ENCODE data around the gene SELENOH.

Gene SELENOH

DNA sequence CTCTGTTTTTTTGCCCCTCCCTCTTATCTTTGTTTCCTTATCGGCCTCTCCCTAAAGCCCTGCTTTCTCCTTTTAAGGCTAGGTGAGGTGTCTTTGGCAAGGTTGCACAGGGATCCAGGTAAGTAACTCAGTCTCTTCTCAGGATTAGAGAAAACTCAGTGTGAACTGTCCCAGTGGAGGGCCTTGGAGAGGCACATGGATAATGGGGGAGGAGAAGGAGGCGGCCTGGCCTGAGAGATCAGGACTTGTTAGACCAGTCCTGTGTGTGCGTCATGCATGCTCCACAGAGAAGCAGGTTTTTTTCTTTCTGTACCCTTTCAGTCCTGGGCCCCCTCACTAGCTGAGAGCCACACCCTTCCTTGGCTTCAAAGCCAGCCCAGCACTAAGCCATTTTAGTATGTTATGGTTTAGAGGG, 40.2 kb downstream of the SELENOH start:
- no peak for DNase-seq (ENCODE audit: low read depth)

DNA sequence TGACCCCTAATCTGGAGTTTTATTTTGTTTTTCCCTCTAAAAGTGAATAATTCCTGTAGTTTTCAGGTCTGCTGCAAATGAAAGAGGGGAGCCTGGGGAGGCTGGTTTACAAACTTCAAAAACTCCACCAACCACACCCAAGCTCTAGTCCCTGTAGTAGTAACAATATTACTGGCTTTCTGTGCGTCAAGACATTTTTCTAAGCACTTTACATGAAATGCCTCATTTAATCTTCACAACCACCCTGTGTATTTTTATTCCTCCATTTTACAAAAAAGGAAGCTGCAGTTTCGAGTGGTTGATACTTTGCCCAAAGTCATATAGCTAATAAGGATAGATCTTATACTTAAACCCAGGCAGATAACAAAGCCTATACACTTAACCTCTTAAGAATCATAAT, 43.8 kb downstream of the SELENOH start:
- no peak for DNase-seq (ENCODE audit: low read depth)

DNA sequence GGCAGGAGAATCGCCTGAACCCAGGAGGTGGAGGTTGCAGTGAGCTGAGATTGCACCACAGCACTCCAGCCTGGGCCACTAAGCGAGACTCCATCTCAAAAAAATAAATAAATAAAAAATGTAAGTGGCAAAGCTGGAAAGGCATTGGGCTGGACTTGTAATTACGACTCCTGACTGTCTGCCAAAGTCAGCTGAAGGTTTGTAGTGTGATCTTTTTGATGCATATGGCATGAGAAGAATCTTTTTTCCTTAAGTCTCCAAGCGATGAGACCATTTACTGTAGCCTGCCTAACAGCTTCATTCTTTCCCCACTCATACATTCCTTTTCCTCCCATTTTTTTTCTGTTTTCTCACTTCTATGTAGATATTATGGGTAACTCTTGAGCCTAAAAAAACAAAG, 45.1 kb downstream of the SELENOH start:
- DNase-seq (ENCODE audit: low read depth) = no peak

DNA sequence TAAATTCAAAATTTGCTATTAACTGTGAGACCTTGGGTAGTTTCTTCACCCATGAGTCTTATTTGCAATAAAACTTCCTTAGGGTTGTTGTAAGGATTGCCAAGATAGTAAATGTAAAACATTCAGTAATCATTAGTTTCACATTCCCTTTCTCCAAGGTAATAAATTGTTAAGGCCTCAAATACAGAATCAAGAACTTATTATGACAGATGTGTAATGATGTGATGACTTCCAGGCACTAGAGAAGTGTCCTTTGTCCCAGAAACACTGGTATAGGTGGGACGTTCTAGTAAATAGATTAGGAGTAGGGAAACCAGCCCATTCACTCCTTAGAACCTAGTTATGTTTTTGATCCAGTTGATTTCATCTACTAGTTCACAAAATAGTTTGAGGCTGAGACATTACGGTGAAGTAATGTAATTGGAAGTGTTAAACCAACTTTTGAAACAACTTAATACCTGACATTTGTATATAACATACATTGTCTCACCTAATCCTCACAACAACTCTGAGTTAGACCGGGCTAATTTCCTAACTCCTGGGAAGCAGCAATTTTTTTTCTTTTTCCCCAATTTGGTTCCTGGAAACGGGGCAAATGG, 45.8 kb downstream of the SELENOH start:
- DNase-seq (ENCODE audit: low read depth) = no peak

DNA sequence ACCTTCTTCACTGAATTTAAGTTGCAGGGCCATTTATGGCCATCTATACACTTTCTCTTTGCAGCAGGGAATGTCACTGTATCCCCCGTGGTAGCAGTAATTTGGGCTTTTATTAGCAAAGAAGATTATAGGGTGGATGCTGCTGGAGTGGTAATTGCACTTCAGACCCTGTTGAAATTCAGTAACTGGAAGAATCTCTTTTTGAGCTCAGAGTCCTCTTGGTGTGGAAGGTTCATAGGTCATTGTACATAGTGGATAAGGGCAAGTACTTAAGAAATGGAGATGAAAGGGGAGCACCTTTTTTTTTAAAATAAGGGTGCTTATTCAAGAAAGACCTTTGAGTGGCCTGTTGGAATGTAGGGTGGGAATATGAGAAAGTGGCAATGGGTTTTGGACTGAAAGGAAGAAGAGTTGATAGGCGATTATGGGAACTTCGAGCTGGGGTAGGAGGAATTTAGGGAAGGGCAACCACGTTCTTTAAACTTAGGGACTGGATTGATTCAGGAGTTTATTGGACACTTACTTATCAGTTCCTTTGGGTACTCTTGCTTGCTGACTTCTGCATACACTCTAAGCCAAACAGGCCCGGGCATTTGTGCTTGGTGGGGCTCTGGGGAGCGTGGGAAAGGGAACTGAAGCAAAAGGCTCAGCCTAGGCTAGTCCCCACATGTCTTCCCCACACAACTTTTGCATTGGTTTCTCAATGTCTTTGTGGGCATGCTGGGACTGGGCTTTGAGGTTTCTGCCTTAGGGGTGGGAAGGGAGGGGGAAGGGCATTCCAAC, 46.8 kb downstream of the SELENOH start:
- DNase-seq (ENCODE audit: low read depth) = no peak

GRCh38 chr11:57788703-57789088, 47.4 kb downstream of the SELENOH start:
- DNase-seq (ENCODE audit: low read depth) = no peak

DNA sequence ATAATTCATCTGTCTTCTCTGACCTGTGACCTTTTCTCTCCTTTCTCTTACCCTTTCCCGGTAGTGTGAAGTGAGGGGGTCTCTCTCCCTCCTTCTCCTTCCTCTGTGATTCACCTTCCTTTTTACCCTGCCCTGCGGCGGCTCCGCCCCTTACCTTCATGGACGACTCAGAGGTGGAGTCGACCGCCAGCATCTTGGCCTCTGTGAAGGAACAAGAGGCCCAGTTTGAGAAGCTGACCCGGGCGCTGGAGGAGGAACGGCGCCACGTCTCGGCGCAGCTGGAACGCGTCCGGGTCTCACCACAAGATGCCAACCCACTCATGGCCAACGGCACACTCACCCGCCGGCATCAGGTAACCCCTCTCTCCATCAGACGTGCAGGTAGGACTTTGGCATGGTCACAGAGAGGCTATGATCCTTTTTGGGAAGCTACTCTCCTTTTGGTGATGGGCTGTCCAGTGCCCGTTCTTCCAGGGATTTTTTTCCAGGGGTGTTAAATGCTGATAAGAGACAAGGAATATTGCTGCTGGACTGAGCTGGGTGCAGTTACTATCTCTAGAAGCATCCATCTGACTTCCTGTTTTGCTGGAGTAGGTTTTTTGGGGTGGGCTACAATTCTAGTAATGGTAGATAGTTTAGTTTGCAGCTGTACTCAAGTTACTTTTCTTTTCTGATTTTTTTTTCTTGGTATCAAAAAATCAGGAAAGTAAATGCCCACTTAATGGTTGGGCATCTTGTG, 50.2 kb downstream of the SELENOH start:
- DNase-seq (ENCODE audit: low read depth) = no peak

DNA sequence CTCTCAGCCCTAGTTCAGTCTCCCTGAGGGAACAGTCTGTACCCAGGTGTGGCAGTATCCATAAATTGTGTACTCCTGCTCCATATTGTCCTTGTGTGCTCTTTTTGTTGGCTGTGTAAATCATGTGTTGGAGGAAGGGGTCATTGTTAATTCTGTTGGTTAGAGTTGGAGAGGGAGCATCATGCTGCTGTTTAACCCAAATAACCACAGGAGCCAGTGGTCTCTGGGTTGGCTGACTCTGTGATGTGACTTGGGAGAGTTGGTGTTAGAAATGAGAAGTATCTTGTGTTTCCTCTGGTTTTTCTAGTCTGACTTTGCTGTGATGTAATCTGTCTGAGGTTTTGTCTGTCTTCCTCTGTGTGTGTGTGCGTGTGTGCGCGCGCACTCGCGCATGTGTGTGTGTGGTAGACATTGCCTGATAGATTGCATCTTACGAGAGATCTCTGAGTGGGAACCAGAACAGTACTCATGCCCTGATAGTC, 50.8 kb downstream of the SELENOH start:
- DNase-seq (ENCODE audit: low read depth) = no peak

DNA sequence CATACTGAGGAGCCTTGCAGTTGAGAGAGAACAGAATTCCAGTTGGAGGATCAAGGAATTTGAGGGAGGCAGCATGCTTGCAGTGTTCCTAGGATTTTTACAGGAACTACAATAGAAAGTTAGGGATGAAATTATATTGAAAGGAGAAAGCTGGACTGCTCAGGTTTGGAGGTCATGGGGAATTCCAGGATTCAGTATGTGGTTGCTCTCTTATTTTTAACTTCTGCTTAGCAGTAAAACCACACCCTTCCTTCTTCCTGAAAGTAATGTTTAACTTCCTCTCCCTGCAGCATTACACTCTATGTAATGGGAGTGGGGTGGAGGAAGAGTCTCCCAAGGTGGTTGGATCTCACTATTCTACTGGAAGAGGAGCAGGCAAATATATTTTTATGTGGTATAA, 51.6 kb downstream of the SELENOH start:
- no peak for DNase-seq (ENCODE audit: low read depth)
